Ascending aorta (tissue), 2 donors: Measurements from ENCODE around the gene SNCB. TPM values are rescaled to one million over a fixed set of nuclear protein-coding genes. Genes with fewer than 3 reads are reported as not detected.

Experiments
- DNase-seq, 2 donors: peaks; one replicate each; pipeline ENCODE4 v3.0.0-alpha.2; 2019; ENCODE audit warnings: low spot score in 2 of 2
- H3K27ac ChIP-seq, 2 donors: fragments of 200-600 bp; sonication (generic); one replicate each; pipeline ENCODE4 v1.5.1; 2016 to 2017; ENCODE audit warnings: mild to moderate bottlenecking in 1 of 2
- H3K27me3 ChIP-seq: fragments of 200-600 bp; sonication (generic); one replicate; pipeline ENCODE4 v1.5.1; 2017
- H3K36me3 ChIP-seq, 2 donors: fragments of 200-600 bp; sonication (generic); one replicate each; pipeline ENCODE4 v1.5.1; 2016
- H3K4me1 ChIP-seq, 2 donors: fragments of 200-600 bp; sonication (generic); one replicate each; pipeline ENCODE4 v1.5.1; 2016 to 2017; ENCODE audit warnings: mild to moderate bottlenecking in 1 of 2
- H3K4me3 ChIP-seq, 2 donors: fragments of 200-600 bp; sonication (generic); one replicate each; pipeline ENCODE4 v1.5.1; 2016 to 2017; ENCODE audit warnings: mild to moderate bottlenecking in 1 of 2
- H3K9me3 ChIP-seq, 2 donors: fragments of 200-600 bp; sonication (generic); one replicate each; pipeline ENCODE4 v1.5.1; 2016
- CTCF ChIP-seq, 3 experiments: fragments of 200-600 bp in 2 of 3; fragments of 450-650 bp in 1 of 3; sonication (generic) in 2 of 3; IDR thresholded peaks; one replicate each; pipeline ENCODE4 v1.5.1; 2016 to 2019; ENCODE audit warnings: antibody characterized with exemption in 3 of 3, mild to moderate bottlenecking in 1 of 3, moderate library complexity in 1 of 3
- intact Hi-C: fragments of 100-400 bp; cut with DNase I; formaldehyde crosslinking; loops from one replicate; pipeline ENCODE4 v1.15.1; 2023
- total RNA-seq: library from RNA; depleted of rRNA; stranded (reverse); fragments of >200 nt; gene quantifications from one replicate; pipeline ENCODE4 v1.1.0, GENCODE V29; 2016

The SNCB gene
- total RNA-seq, 1 donor from 2014 or later, result not detected

DNA sequence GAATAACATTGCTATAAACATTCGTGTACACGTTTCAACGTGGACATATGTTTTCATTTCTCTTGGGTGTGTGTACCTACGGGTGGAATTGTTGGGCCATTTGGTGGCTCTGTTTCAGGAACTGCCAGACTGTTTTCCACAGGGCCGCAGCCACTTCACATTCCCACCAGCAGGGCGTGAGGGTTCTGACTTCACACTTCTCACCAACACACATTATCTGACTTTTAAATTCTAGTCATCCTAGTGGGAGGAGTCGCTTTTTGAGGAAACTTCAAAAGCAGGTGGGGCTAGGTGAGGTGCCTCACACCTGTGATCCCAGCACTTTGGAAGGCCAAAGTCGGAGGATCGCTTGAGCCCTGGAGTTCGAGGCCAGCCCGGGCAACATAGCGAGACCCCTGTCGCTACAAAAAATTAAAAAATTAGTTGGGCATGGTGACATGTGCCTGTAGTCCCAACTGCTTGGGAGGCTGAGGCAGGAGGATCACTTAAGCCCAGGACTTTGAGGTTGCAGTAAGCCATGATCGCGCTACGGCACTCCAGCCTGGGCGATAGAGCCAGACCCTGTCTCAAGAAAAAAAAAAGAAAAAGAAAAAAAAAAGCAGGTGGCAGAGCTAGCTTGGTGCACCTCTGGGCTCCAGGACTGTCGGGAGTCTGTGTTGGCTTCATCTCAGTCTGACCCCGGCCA, 45.5 kb upstream of the SNCB start:
- Histone ChIP-seq H3K4me3 (no peak overlapping the region), H3K4me1 (no peaks in the 10 kb centered on the region), H3K36me3 (no peaks in the 10 kb centered on the region), H3K27ac (no peak overlapping the region), H3K9me3 (no peaks in the 10 kb centered on the region), H3K27me3 (no peaks in the 10 kb centered on the region)
- intact Hi-C loops, result no loop called here
- DNase-seq, result no peak
- TF ChIP-seq CTCF (IDR thresholded peaks at IDR 0.05), result no peak

DNA sequence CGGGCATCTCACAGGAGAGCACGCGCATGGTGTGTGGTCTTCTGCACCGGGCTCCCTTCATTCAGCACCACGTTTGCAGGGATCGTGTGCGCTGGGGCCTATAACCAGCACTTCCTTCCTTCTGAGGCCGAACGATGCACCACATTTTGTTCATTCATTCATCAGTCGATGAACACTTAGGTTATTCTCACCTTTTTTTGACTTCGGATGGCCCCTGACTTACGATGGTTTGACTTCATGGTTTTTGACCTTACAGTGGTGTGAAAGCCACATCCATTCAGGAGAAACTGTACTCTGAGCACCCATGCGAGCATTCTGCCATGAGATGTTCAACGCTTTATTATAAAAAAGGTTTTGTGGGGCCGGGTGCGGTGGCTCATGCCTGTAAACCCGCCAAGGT, 44.5 kb upstream of the SNCB start:
- H3K4me3 ChIP-seq, result no peak overlapping the region
- DNase-seq, result no peak
- no peaks in the 10 kb centered on the region for H3K27me3 ChIP-seq
- H3K4me1 ChIP-seq, result no peaks in the 10 kb centered on the region
- no peak overlapping the region for H3K27ac ChIP-seq
- no peak for TF ChIP-seq CTCF (IDR thresholded peaks at IDR 0.05)
- H3K9me3 ChIP-seq, result no peaks in the 10 kb centered on the region
- no peaks in the 10 kb centered on the region for H3K36me3 ChIP-seq
- intact Hi-C loops, result no loop called here

DNA sequence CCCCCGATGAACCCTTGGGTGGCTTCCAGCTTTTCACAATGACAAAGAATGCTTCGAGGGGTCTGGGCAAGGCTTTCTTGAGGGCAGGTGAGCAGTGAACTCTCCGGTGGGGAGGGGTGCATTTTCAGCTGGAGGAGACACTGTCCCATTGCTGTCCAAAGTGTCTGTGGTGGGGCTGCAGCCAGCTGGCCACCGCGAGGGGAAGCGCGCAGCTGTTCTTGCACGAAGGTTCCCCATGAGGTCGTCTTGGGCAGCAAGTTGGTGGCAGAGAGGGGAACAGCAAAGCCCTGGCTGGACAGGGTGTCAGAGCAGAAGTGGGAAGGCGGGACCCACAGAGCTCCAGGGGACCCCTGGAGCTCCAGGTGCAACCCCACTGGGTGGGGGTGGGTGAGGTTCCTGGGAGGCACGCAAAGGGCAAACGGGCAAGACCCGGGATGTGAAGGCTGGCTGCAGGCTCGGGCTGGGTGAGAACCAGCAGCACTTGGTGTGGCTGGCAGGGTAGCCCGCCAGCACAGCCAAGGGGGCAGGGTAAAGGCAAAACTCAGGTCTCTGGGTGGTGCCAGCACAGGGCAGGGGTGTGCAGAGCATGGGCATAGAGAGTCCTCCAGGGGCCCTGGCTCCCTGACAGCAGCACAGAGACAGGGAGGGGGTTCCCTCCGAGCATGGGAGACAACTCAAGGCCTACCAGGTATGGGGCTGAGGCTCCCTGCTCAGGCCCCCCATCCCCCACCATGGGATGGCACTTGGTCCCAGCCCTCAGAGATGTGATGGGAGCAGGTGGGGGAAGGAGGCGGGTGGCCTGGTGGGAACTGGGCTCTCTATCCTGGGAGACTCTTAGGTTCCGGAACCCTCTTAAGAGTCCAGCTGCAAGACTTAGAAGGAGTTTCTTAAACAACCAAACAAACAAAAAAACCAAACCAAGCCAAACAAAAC, 43.6 kb upstream of the SNCB start:
- DNase-seq, result no peak
- TF ChIP-seq CTCF (IDR thresholded peaks at IDR 0.05), result no peak
- H3K36me3 ChIP-seq, result no peaks in the 10 kb centered on the region
- no peaks in the 10 kb centered on the region for H3K27me3 ChIP-seq
- intact Hi-C loops, result no loop called here
- no peaks in the 10 kb centered on the region for H3K4me1 ChIP-seq
- H3K9me3 ChIP-seq, result no peaks in the 10 kb centered on the region
- no peak overlapping the region for H3K4me3 ChIP-seq
- H3K27ac ChIP-seq, result no peak overlapping the region

DNA sequence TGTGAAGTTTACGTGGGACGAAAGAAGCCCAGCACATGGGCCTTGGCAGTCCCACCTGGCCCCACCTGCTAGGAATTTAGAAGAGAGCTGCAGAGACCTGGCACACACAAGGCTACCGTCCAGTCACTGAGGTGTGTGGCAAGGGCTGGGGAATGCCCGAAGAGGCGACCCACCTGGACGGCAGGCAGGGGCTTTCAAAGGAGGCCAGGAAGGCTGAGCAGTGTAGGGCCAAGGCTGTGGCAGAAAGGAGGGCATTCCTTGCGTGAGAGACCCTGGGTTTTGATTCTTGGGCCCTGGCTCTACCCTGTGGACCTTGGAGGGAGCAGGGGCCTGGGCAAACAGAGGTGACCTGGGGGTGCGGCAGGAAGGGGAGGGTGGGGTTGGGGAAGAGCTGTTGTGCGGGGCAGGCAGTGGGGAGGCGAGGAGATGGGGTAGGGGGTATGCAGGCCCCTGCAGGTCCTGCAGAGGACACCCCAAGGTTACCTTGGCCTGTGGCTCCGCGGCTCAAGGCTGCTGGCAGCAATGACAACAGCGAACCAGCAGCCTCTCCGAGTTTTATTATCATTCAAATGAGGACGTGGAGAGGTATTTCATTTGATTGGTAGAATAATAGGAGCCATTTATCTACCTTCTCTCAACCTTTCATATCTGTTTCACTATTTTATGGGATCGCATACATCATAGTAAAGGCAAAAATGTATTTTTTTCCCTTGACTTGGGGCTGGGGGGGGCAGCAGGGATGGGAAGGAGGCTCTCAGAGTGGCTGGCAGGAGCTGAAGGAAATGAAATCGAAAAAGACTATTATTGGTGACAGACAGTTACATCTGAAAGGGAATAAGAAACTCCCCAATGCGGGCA, 41.8 kb upstream of the SNCB start:
- Histone ChIP-seq H3K4me3 (no peak overlapping the region), H3K9me3 (no peaks in the 10 kb centered on the region), H3K27me3 (no peaks in the 10 kb centered on the region), H3K27ac (no peak overlapping the region), H3K4me1 (no peaks in the 10 kb centered on the region), H3K36me3 (no peaks in the 10 kb centered on the region)
- intact Hi-C loops, result no loop called here
- TF ChIP-seq CTCF (IDR thresholded peaks at IDR 0.05), result no peak
- no peak for DNase-seq

DNA sequence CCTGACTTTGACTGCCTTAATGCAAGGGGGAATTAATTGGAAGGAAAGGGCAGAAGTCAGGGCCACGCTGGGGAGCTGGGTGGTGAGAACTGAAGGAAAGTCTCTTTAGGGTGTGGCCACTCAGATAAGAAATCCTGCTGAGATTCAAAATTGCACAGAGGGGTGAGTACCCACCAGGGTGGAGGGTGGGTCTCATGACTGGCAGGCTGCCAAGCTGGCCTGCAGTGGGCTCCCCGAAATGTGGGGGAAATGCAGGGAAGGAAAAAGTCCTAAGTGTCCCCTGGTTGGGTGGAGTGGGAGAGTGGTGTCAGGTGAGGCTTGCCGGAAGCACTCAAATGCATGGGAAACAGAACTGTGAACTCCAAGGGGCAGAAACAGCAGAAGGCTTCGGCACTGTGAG, 41.1 kb upstream of the SNCB start:
- no peaks in the 10 kb centered on the region for H3K36me3 ChIP-seq
- no peaks in the 10 kb centered on the region for H3K9me3 ChIP-seq
- no peaks in the 10 kb centered on the region for H3K4me1 ChIP-seq
- intact Hi-C loops, result no loop called here
- H3K27ac ChIP-seq, result no peak overlapping the region
- H3K4me3 ChIP-seq, result no peak overlapping the region
- no peak for DNase-seq
- no peaks in the 10 kb centered on the region for H3K27me3 ChIP-seq
- TF ChIP-seq CTCF (IDR thresholded peaks at IDR 0.05), result no peak
